Activated T-helper 1 cell treated with anti-CD3 and anti-CD28 coated beads, Interleukin-12 subunit alpha, Interleukin-12 subunit beta, Interleukin-2, Interleukin-4 antibody, amounts not matched to agents 30 ng/mL and 10 ng/mL and 1 ng/mL, durations not matched to agents 14 hours and 24 hours and 36 hours (primary cell): Measurements from ENCODE around the gene DDIT3. TPM values are rescaled to one million over a fixed set of nuclear protein-coding genes. Genes with fewer than 3 reads are reported as not detected.

Source experiments
- DNase-seq: peaks from one replicate; pipeline ENCODE4 v3.0.0; 2021; ENCODE audit warnings: low spot score
- H3K27ac Mint-ChIP-seq: one replicate; pipeline ENCODE4 v1.8.0; 2021; ENCODE audit warnings: mild to moderate bottlenecking, mixed read lengths
- H3K27me3 Mint-ChIP-seq: one replicate; pipeline ENCODE4 v1.8.0; 2022; ENCODE audit warnings: mild to moderate bottlenecking, moderate library complexity, mixed read lengths; ENCODE audit not compliant: insufficient read depth
- H3K36me3 Mint-ChIP-seq: one replicate; pipeline ENCODE4 v1.8.0; 2021; ENCODE audit warnings: low read depth, mixed read lengths
- H3K4me1 Mint-ChIP-seq: one replicate; pipeline ENCODE4 v1.8.0; 2021; ENCODE audit warnings: low read depth, mixed read lengths
- H3K4me3 Mint-ChIP-seq: one replicate; pipeline ENCODE4 v1.8.0; 2021; ENCODE audit warnings: mild to moderate bottlenecking, moderate library complexity, mixed read lengths
- H3K9me3 Mint-ChIP-seq: one replicate; pipeline ENCODE4 v1.8.0; 2021; ENCODE audit warnings: mixed read lengths
- intact Hi-C: fragments of 100-400 bp; cut with micrococcal nuclease; formaldehyde crosslinking; loops from one replicate; pipeline ENCODE4 v1.15.1; 2024
- total RNA-seq: library from RNA; stranded (reverse); gene quantifications from 2 replicates; pipeline ENCODE4 v1.2.3, GENCODE V29; 2022

The DDIT3 gene
- total RNA-seq, 1 donor from 2014 or later = 18.1 TPM

GRCh38 chr12:57552306-57552651 is 32.0 kb upstream of the DDIT3 start:
- H3K27me3 Mint-ChIP-seq = peaks cover 12% of the 10 kb centered on the region
- no peak overlapping the region for H3K4me3 Mint-ChIP-seq
- H3K36me3 Mint-ChIP-seq = no peaks in the 10 kb centered on the region
- peaks cover 19% of the 10 kb centered on the region for H3K4me1 Mint-ChIP-seq
- no peaks in the 10 kb centered on the region for H3K9me3 Mint-ChIP-seq
- no peak for DNase-seq
- no peak overlapping the region for H3K27ac Mint-ChIP-seq
- intact Hi-C loops = loop anchor here (5.0 kb wide), 1 partner anchor 60 kb away; the partner anchor contains the start of gene ARHGEF25

GRCh38 chr12:57551637-57552305 is 31.5 kb upstream of the DDIT3 start:
- no peak for DNase-seq
- no peaks in the 10 kb centered on the region for H3K9me3 Mint-ChIP-seq
- H3K4me1 Mint-ChIP-seq = peaks cover 23% of the 10 kb centered on the region
- intact Hi-C loops = loop anchor here (5.0 kb wide), 1 partner anchor 61 kb away; the partner anchor contains the start of gene ARHGEF25
- H3K4me3 Mint-ChIP-seq = peak overlapping the region; percentile 72
- H3K27ac Mint-ChIP-seq = no peak overlapping the region
- no peaks in the 10 kb centered on the region for H3K36me3 Mint-ChIP-seq
- peaks cover 15% of the 10 kb centered on the region for H3K27me3 Mint-ChIP-seq

- no peaks in the 10 kb centered on the region for H3K9me3 Mint-ChIP-seq
- peak overlapping the region; percentile 72 for H3K4me3 Mint-ChIP-seq
- peaks cover 28% of the 10 kb centered on the region for H3K4me1 Mint-ChIP-seq
- peaks cover 2% of the 10 kb centered on the region for H3K36me3 Mint-ChIP-seq
- peaks cover 15% of the 10 kb centered on the region for H3K27me3 Mint-ChIP-seq
- peak overlapping the region; percentile 11 for H3K27ac Mint-ChIP-seq
- no peak for DNase-seq
- intact Hi-C loops = loop anchor here (1.0 to 5.0 kb wide), 2 partner anchors 7 to 61 kb away; partner anchors contain the start of gene ARHGEF25
These were observed 30.6 kb upstream of the DDIT3 start for GRCh38 chr12:57550641-57551549.

DNA sequence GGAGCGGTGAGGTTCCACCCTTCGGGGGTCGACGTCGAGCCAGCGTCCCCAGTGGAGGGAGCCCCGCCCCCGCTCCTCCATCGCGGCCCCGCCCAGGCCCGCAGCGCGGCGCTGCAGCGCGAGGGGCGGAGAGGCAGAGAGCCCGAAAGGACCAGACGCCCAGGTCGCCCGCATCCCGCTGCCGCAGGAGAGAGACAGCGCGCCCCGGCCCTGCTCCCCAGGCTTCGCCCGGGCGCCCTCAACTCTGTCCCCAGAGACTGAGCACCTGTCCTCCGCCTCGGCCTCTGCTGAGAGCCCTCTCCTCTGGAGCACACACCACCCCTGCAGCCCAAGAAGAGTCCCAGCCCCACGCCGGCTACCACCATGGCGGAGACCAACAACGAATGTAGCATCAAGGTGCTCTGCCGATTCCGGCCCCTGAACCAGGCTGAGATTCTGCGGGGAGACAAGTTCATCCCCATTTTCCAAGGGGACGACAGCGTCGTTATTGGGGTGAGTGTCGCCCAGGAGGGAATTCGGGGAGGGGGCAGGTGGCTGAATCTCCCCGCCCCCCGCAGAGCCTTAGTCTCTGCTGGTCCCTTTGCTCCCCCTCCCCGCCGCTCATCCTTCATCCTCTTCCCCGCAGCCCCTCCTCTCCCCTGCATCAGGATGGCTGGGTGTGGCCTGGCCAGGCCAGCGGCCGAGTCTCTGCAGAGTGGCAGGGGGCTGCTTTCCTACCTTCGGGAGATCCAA is 29.8 kb upstream of the DDIT3 start, which contains the start of gene KIF5A:
Gene KIF5A (plus strand): TSS at position 136 of the 732 bp plus-strand sequence. CDS start 228 bp downstream, at position 364.
- H3K27ac Mint-ChIP-seq = peak within 1 kb of the TSS; percentile 11
- peaks cover 15% of the 10 kb centered on the region for H3K27me3 Mint-ChIP-seq
- H3K4me1 Mint-ChIP-seq = peaks cover 35% of the 10 kb centered on the region
- H3K4me3 Mint-ChIP-seq = peak within 1 kb of the TSS; percentile 75
- no peaks in the 10 kb centered on the region for H3K9me3 Mint-ChIP-seq
- peaks cover 2% of the 10 kb centered on the region for H3K36me3 Mint-ChIP-seq
- intact Hi-C loops = loop anchor here (1.0 to 5.0 kb wide), 3 partner anchors 8 to 1398 kb away; partner anchors contain the start of genes ARHGEF25 and MYL6B
- peak; percentile 60 for DNase-seq

- peaks cover 40% of the 10 kb centered on the region for H3K4me1 Mint-ChIP-seq
- DNase-seq = no peak
- no peak overlapping the region for H3K27ac Mint-ChIP-seq
- H3K4me3 Mint-ChIP-seq = peak overlapping the region; percentile 72
- H3K36me3 Mint-ChIP-seq = peaks cover 4% of the 10 kb centered on the region
- no peaks in the 10 kb centered on the region for H3K9me3 Mint-ChIP-seq
- peaks cover 15% of the 10 kb centered on the region for H3K27me3 Mint-ChIP-seq
- intact Hi-C loops = loop anchor here (5.0 kb wide), 1 partner anchor 1397 kb away; the partner anchor contains the start of gene MYL6B
These were observed 29.0 kb upstream of the DDIT3 start for GRCh38 chr12:57549203-57549908.

GRCh38 chr12:57548488-57548887 is 28.2 kb upstream of the DDIT3 start:
- Mint-ChIP-seq H3K27me3 (peaks cover 15% of the 10 kb centered on the region), H3K36me3 (peaks cover 4% of the 10 kb centered on the region), H3K9me3 (no peaks in the 10 kb centered on the region), H3K4me1 (peaks cover 47% of the 10 kb centered on the region), H3K4me3 (peak overlapping the region; percentile 19), H3K27ac (no peak overlapping the region)
- DNase-seq = no peak
- intact Hi-C loops = loop anchor here (5.0 kb wide), 1 partner anchor 1396 kb away; the partner anchor contains the start of gene MYL6B

DNA sequence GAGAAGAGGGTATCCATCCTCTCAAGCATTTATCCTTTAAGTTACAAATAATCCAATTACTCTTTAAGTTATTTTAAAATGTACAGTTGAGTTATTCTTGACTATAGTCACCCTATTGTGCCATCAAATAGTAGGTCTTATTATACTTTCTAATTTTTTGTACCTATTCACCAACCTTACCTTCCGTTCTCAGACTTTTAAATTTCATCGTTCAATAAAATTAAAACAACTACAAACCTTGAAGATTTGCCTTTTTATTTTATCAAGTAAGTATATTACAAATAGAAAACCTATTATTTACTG is 27.6 kb upstream of the DDIT3 start:
- no peak overlapping the region for H3K4me3 Mint-ChIP-seq
- H3K27me3 Mint-ChIP-seq = peaks cover 15% of the 10 kb centered on the region
- no peak for DNase-seq
- peaks cover 4% of the 10 kb centered on the region for H3K36me3 Mint-ChIP-seq
- H3K27ac Mint-ChIP-seq = no peak overlapping the region
- H3K4me1 Mint-ChIP-seq = peaks cover 49% of the 10 kb centered on the region
- H3K9me3 Mint-ChIP-seq = no peaks in the 10 kb centered on the region
- intact Hi-C loops = loop anchor here (5.0 kb wide), 1 partner anchor 1396 kb away; the partner anchor contains the start of gene MYL6B

- no peaks in the 10 kb centered on the region for H3K9me3 Mint-ChIP-seq
- H3K27me3 Mint-ChIP-seq = peaks cover 15% of the 10 kb centered on the region
- H3K4me1 Mint-ChIP-seq = peaks cover 49% of the 10 kb centered on the region
- peak overlapping the region; percentile 97 for H3K27ac Mint-ChIP-seq
- intact Hi-C loops = loop anchor here (1.0 to 5.0 kb wide), 7 partner anchors 25 to 1395 kb away; partner anchors contain the start of genes GLI1, MBD6, MYL6B and OS9
- peak overlapping the region; percentile 100 for H3K4me3 Mint-ChIP-seq
- no peak for DNase-seq
- peaks cover 4% of the 10 kb centered on the region for H3K36me3 Mint-ChIP-seq
These were observed 27.1 kb upstream of the DDIT3 start for GRCh38 chr12:57547288-57548012.

GRCh38 chr12:57546438-57547287 is 26.3 kb upstream of the DDIT3 start, which contains the start of gene DCTN2:
Gene DCTN2 (minus strand): TSS chr12:57547192. CDS start chr12:57547063, 129 bp downstream.
- Mint-ChIP-seq H3K9me3 (no peaks in the 10 kb centered on the region), H3K27ac (peak within 1 kb of the TSS; percentile 97), H3K27me3 (peaks cover 13% of the 10 kb centered on the region), H3K4me1 (peaks cover 49% of the 10 kb centered on the region), H3K4me3 (peak within 1 kb of the TSS; percentile 100), H3K36me3 (peaks cover 6% of the 10 kb centered on the region)
- intact Hi-C loops = loop anchor here (1.0 to 5.0 kb wide), 7 partner anchors 24 to 1394 kb away; partner anchors contain the start of genes GLI1, MBD6, MYL6B and OS9
- peak; percentile 93 for DNase-seq

GRCh38 chr12:57545809-57546437 is 25.6 kb upstream of the DDIT3 start:
- intact Hi-C loops = loop anchor here (2.0 to 5.0 kb wide), 2 partner anchors 199 to 1394 kb away; partner anchors contain the start of genes MYL6B and TSPAN31

More at GRCh38 chr12:57545809-57546437, 25.6 kb upstream of the DDIT3 start:
- Mint-ChIP-seq H3K4me3 (peak overlapping the region; percentile 100), H3K9me3 (no peaks in the 10 kb centered on the region), H3K36me3 (peaks cover 9% of the 10 kb centered on the region), H3K4me1 (peaks cover 49% of the 10 kb centered on the region), H3K27ac (peak overlapping the region; percentile 97), H3K27me3 (peaks cover 13% of the 10 kb centered on the region)
- no peak for DNase-seq
